ENCODE measurements around the gene DHFR2.
"Not testable (repeated sequence)": the region's sequence is repeated elsewhere in the genome, so short reads cannot be mapped to it uniquely, and the experiment has no call there.

Gene DHFR2

DNA sequence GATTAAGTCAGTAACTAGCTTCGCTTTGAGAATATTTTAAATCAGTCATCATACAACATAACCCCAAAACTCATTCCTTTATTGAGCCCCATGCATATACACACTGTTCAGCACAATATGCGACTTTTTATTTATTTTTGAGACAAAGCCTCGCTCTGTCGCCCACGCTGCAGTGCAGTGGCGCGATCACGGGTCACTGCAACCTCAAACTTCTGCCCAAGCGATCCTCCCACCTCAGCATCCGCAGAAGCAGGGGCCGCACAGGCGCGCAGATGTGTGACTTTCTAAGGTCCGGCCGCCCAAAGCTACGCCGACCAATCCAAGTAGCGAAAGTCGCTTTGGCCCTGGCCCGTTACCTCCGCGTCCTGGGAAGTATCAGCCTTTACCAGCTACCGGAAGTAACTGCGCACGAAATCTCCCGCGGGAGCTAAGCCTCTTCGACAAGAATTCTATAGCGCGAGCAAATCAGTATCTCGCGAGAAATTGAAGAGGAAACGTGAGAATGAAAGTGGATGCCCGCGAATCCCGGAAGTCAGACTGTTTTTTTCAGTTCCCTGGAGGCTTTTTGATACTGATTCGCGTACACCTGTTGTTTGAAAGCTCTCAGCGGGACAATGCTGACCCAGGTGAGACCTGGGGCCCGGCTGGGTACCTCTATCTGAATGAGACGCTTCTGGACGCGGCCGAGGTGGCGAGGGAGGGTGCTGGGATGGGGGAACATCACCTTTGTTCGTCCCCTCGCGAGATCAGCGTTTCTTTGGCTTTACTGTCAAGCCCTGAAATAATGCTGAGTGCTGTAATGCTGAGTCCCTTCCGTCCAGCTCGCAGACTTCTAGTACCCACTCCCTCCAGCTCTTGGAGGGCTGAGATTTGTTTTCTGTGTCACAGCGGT, at the start of gene DHFR2, which contains the start of gene NSUN3:
TSS of gene DHFR2 (minus strand) at position 404 of the 892 bp plus-strand sequence. CDS start 1,405 bp downstream, outside the sequence.
TSS of gene NSUN3 (plus strand) at position 549 of the 892 bp plus-strand sequence. CDS start at position 615, 66 bp downstream.
- H3K27ac ChIP-seq: peak within 1 kb of the TSS; percentile 93 to 96
- TF ChIP-seq, protein P1, sequence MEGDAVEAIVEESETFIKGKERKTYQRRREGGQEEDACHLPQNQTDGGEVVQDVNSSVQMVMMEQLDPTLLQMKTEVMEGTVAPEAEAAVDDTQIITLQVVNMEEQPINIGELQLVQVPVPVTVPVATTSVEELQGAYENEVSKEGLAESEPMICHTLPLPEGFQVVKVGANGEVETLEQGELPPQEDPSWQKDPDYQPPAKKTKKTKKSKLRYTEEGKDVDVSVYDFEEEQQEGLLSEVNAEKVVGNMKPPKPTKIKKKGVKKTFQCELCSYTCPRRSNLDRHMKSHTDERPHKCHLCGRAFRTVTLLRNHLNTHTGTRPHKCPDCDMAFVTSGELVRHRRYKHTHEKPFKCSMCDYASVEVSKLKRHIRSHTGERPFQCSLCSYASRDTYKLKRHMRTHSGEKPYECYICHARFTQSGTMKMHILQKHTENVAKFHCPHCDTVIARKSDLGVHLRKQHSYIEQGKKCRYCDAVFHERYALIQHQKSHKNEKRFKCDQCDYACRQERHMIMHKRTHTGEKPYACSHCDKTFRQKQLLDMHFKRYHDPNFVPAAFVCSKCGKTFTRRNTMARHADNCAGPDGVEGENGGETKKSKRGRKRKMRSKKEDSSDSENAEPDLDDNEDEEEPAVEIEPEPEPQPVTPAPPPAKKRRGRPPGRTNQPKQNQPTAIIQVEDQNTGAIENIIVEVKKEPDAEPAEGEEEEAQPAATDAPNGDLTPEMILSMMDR (IDR thresholded peaks at IDR 0.05): no peak
- DNase-seq (ENCODE audit: low spot score): peak; percentile 94
- H3K4me3 ChIP-seq: peak within 1 kb of the TSS; percentile 78

DNA sequence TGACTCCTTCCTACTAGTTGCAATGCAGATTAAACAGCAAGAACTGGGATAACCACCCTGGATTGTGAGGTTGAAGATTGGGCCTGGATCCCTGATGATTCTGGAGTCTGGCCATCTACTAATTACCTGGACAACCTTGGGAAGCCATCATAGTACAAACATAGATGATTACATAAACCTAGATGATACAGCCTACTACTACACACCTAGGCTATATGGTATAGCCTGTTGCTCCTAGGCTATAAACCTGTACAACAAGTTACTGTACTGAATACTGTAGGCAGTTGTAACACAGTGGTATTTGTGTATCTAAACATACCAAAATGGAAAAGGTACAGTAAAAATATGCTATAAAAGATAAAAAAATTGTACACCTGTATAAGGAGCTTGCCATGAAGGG, 48.1 kb upstream of the DHFR2 start:
- no peak for DNase-seq (ENCODE audit: low spot score)
- H3K27ac ChIP-seq: no peak overlapping the region
- H3K4me3 ChIP-seq: no peak overlapping the region
- TF ChIP-seq, protein P1 (IDR thresholded peaks at IDR 0.05): no peak

DNA sequence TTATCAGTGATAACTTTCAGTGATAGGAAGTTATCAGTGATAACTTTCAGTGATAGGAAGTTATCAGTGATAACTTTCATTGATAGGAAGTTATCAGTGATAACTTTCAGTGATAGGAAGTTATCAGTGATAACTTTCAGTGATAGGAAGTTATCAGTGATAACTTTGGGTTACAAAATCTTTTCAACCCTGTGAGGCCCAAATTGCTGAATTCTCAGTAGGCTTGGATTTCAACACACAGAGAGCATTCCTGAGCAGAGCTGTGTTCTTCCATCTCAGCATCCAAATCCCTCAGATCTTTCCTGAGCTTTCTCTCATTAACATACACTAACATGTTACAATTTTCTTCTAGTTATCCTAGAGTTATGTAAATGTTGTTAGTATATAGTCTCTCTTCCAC, 47.5 kb upstream of the DHFR2 start:
- not testable (repeated sequence) for H3K27ac ChIP-seq; DNase-seq (ENCODE audit: low spot score); H3K4me3 ChIP-seq

DNA sequence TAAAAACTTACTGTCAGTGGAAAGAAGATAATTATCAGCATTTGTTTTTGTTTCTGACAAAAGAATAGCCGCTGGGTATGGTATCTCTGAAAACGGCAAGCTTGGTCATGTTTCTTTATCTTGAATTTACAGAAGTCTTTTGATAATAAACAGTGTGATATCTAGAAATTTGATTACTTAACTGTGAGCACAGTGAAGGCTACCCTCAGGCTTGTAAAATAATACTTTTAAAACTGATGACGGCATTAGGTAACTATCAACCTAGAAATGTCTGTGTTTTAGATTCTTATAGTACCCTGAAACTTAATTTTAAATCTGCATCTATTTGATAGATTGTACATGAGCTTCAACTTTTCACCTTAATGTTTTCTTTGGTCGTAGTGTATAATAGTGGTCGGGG, 43.6 kb upstream of the DHFR2 start:
- Histone ChIP-seq H3K27ac (no peak overlapping the region), H3K4me3 (no peak overlapping the region)
- no peak for DNase-seq (ENCODE audit: low spot score)
- TF ChIP-seq, protein P1 (IDR thresholded peaks at IDR 0.05): no peak

DNA sequence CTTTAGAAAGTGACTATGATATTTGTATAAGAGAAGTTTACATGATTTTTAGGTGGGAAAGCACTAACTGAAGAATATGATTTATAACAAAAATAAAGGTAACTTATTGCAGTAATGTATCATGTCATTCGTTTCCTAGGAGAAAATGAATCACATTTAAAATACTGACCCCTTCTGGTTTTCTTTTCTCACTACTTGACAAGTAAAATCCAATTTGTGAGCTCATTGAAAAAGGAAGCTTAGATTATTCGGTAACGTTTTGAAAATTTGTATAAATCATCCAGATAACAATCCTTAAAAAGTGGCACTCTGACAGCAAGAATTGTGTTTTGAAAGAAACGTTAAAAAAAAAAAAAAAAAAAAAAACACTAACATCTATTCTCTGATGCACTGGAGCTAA, 39.1 kb upstream of the DHFR2 start:
- no peak for DNase-seq (ENCODE audit: low spot score)
- Histone ChIP-seq H3K27ac (no peak overlapping the region), H3K4me3 (no peak overlapping the region)
- TF ChIP-seq, protein P1 (IDR thresholded peaks at IDR 0.05): no peak

DNA sequence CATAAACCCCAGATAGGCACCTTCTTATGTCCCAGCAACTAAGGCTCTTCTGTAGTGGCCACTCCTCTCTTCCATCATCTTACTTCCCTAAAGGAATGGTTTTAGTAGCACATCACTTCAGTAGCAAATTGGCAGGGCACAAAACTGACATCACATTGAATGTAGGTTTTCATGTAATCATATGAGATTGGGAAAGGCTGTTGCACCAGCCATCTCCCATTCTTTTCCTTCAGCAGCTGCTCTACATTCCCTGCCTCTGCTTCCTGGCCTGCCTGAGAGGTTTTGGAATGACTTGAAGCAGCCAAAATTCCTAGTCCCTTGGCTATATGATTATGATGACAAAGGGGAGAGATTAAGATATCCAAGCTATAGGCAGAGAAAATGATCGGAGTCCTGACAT, 36.6 kb upstream of the DHFR2 start:
- TF ChIP-seq, protein P1 (IDR thresholded peaks at IDR 0.05): no peak
- no peak for DNase-seq (ENCODE audit: low spot score)
- Histone ChIP-seq H3K4me3 (no peak overlapping the region), H3K27ac (no peak overlapping the region)

DNA sequence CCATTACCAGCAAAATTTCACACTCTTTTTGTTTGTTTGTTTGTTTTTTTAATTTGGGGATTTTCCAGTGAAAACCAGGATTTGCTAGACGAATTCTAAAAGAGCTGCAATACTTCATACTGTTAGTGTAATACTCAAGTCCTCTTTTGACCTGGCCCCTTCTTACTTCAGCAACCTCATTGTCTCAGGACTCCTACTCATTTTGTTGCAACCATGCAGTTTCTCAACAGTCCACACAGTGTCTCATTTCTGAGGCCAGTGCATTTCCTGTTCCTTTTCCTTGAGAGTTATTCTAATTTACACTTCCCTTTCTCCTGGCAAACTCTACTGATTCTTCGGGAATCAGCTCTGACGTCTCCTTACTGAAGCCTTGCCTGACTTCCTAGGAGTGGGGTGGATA, 35.7 kb upstream of the DHFR2 start:
- no peak overlapping the region for H3K4me3 ChIP-seq
- no peak for DNase-seq (ENCODE audit: low spot score)
- TF ChIP-seq, protein P1 (IDR thresholded peaks at IDR 0.05): no peak
- no peak overlapping the region for H3K27ac ChIP-seq

Measured in coronary artery (tissue), 2 donors.